Gastrocnemius medialis (tissue), 4 donors: ENCODE results near the gene MAPK8. TPM values are rescaled to one million over a fixed set of nuclear protein-coding genes. Genes with fewer than 3 reads are reported as not detected.

Experiments used
- ATAC-seq, 2 donors: fragments of 150-250 bp; one replicate each; pipeline ENCODE4 v1.9.1; 2016
- DNase-seq, 2 donors: peaks; one replicate each; pipeline ENCODE4 v3.0.0-alpha.2; 2019
- H3K27ac ChIP-seq, 4 donors: fragments of 200-600 bp; sonication (generic); 1 replicate in 1 of 4; 2 replicates in 3 of 4; pipeline ENCODE4 v1.5.1; 2016 to 2018; ENCODE audit warnings: mild to moderate bottlenecking in 2 of 4, moderate library complexity in 1 of 4
- H3K27me3 ChIP-seq, 3 donors: fragments of 200-600 bp; sonication (generic) in 2 of 3; 1 replicate in 1 of 3; 2 replicates in 2 of 3; pipeline versions ENCODE4 v1.5.1 to v1.6.0; 2016 to 2019; ENCODE audit warnings: mild to moderate bottlenecking in 1 of 3, moderate library complexity in 1 of 3
- H3K36me3 ChIP-seq, 2 donors: fragments of 200-600 bp; sonication (generic) in 1 of 2; one replicate each; pipeline ENCODE4 v1.5.1; 2017 to 2018
- H3K4me1 ChIP-seq, 2 donors: fragments of 200-600 bp; sonication (generic) in 1 of 2; one replicate each; pipeline ENCODE4 v1.5.1; 2016 to 2017; ENCODE audit warnings: mild to moderate bottlenecking in 2 of 2
- H3K4me3 ChIP-seq, 4 donors: fragments of 200-600 bp; sonication (generic) in 3 of 4; 1 replicate in 1 of 4; 2 replicates in 3 of 4; pipeline ENCODE4 v1.5.1; 2016 to 2019; ENCODE audit warnings: mild to moderate bottlenecking in 2 of 4
- H3K9me3 ChIP-seq, 3 donors: fragments of 200-600 bp; sonication (generic) in 2 of 3; 1 replicate in 1 of 3; 2 replicates in 2 of 3; pipeline ENCODE4 v1.5.1; 2016 to 2019
- POLR2A ChIP-seq, 2 donors: fragments of 450-650 bp; IDR thresholded peaks; one replicate each; pipeline ENCODE4 v1.6.1; 2017; ENCODE audit warnings: antibody characterized with exemption in 2 of 2, mild to moderate bottlenecking in 2 of 2, moderate library complexity in 2 of 2
- in situ Hi-C, 4 donors: fragments of 200-750 bp; cut with MboI; loops; one replicate each; pipeline versions ENCODE4 v1.15.0 to v1.8.0; 2017; ENCODE audit warnings: low sequenced_read_pairs in 4 of 4
- intact Hi-C: fragments of 100-400 bp; cut with DNase I; formaldehyde crosslinking; loops from one replicate; pipeline ENCODE4 v1.15.1; 2023; ENCODE audit warnings: low total_unique reads
- total RNA-seq, 4 donors: library from RNA; depleted of rRNA; stranded (reverse); fragments of >200 nt; gene quantifications; one replicate each; pipeline versions ENCODE4 v1.1.0 to v1.2.3, GENCODE V29; 2016
- TF ChIP-seq, protein P1 (sequence below), 5 experiments: fragments of 450-650 bp in 3 of 5; fragments of 200-600 bp in 2 of 5; sonication (generic) in 2 of 5; IDR thresholded peaks in 4 of 5; conservative IDR thresholded peaks in 1 of 5; 1 replicate in 4 of 5; 2 replicates in 1 of 5; pipeline ENCODE4 v1.5.1; 2016 to 2019; ENCODE audit warnings: antibody characterized with exemption in 5 of 5, mild to moderate bottlenecking in 3 of 5, moderate library complexity in 3 of 5

The MAPK8 gene
- total RNA-seq, 4 donors from 2014 or later, result 25.6 to 52.1 (median 35.4) TPM

DNA sequence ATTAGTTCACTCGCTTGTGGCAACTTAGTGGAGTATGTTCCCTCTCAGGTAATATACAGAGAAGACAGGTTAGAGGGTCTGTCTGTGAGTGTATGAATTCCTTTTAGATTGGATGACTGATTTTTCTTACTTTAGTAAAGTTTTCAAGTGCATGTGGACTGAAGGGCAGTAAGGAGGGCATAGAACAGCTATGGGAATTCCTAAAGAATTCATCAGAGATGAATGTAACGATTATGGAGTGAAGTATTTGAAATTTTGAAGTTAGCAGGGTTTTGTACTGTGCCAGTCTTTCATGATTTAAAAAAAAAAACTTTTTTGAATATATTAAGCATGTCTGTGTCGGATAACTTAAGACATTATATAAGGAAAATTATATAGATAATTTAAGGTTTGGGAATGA is 15.5 kb downstream of the MAPK8 start:
- H3K27ac ChIP-seq, result no peak overlapping the region
- H3K36me3 ChIP-seq, result no peaks in the 10 kb centered on the region
- TF ChIP-seq POLR2A (IDR thresholded peaks at IDR 0.05), result no peak
- TF ChIP-seq, protein P1, sequence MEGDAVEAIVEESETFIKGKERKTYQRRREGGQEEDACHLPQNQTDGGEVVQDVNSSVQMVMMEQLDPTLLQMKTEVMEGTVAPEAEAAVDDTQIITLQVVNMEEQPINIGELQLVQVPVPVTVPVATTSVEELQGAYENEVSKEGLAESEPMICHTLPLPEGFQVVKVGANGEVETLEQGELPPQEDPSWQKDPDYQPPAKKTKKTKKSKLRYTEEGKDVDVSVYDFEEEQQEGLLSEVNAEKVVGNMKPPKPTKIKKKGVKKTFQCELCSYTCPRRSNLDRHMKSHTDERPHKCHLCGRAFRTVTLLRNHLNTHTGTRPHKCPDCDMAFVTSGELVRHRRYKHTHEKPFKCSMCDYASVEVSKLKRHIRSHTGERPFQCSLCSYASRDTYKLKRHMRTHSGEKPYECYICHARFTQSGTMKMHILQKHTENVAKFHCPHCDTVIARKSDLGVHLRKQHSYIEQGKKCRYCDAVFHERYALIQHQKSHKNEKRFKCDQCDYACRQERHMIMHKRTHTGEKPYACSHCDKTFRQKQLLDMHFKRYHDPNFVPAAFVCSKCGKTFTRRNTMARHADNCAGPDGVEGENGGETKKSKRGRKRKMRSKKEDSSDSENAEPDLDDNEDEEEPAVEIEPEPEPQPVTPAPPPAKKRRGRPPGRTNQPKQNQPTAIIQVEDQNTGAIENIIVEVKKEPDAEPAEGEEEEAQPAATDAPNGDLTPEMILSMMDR (IDR thresholded peaks at IDR 0.05 in 4 of 5, conservative IDR thresholded peaks at IDR 0.05 in 1 of 5), result no peak
- intact Hi-C loops (no loop called here), in situ Hi-C loops (no loop called here)
- H3K4me3 ChIP-seq, result no peak overlapping the region
- H3K4me1 ChIP-seq, result peaks cover 6 to 14% of the 10 kb centered on the region in 2 donors
- DNase-seq (no peak), ATAC-seq (no peak)
- no peaks in the 10 kb centered on the region for H3K27me3 ChIP-seq
- H3K9me3 ChIP-seq, result no peaks in the 10 kb centered on the region

GRCh38 chr10:48324580-48324979 is 18.1 kb downstream of the MAPK8 start:
- in situ Hi-C loops, result no loop called here

GRCh38 chr10:48330269-48330668 is 23.8 kb downstream of the MAPK8 start:
- in situ Hi-C loops, result no loop called here
- no peaks in the 10 kb centered on the region for H3K9me3 ChIP-seq
- no peaks in the 10 kb centered on the region for H3K27me3 ChIP-seq
- ATAC-seq, result no peak
- no peak overlapping the region for H3K27ac ChIP-seq
- DNase-seq, result no peak
- H3K36me3 ChIP-seq, result no peaks in the 10 kb centered on the region
- peaks cover 19 to 23% of the 10 kb centered on the region in 2 donors for H3K4me1 ChIP-seq
- TF ChIP-seq POLR2A (IDR thresholded peaks at IDR 0.05), result no peak
- TF ChIP-seq, protein P1 (IDR thresholded peaks at IDR 0.05 in 4 of 5, conservative IDR thresholded peaks at IDR 0.05 in 1 of 5), result no peak
- intact Hi-C loops, result no loop called here
- H3K4me3 ChIP-seq, result no peak overlapping the region

More at GRCh38 chr10:48324580-48324979, 18.1 kb downstream of the MAPK8 start:
- no peaks in the 10 kb centered on the region for H3K9me3 ChIP-seq
- ATAC-seq (no peak), DNase-seq (no peak)
- no peaks in the 10 kb centered on the region for H3K27me3 ChIP-seq
- H3K4me1 ChIP-seq, result peaks cover 6 to 23% of the 10 kb centered on the region in 2 donors
- intact Hi-C loops, result no loop called here
- H3K4me3 ChIP-seq, result no peak overlapping the region
- no peak overlapping the region for H3K27ac ChIP-seq
- TF ChIP-seq POLR2A (IDR thresholded peaks at IDR 0.05), result no peak
- TF ChIP-seq, protein P1 (IDR thresholded peaks at IDR 0.05 in 4 of 5, conservative IDR thresholded peaks at IDR 0.05 in 1 of 5), result no peak
- no peaks in the 10 kb centered on the region for H3K36me3 ChIP-seq

- no peak overlapping the region for H3K27ac ChIP-seq
- H3K36me3 ChIP-seq, result no peaks in the 10 kb centered on the region
- peaks cover 19 to 23% of the 10 kb centered on the region in 2 donors for H3K4me1 ChIP-seq
- TF ChIP-seq, protein P1 (IDR thresholded peaks at IDR 0.05 in 4 of 5, conservative IDR thresholded peaks at IDR 0.05 in 1 of 5), result no peak
- no peak for TF ChIP-seq POLR2A (IDR thresholded peaks at IDR 0.05)
- intact Hi-C loops (no loop called here), in situ Hi-C loops (no loop called here)
- ATAC-seq (no peak), DNase-seq (no peak)
- H3K9me3 ChIP-seq, result no peaks in the 10 kb centered on the region
- no peaks in the 10 kb centered on the region for H3K27me3 ChIP-seq
- H3K4me3 ChIP-seq, result no peak overlapping the region
Observed at GRCh38 chr10:48331436-48331835, 25.0 kb downstream of the MAPK8 start.
